Measurements from ENCODE around the gene KLHL22.

- TF ChIP-seq CTCF (IDR thresholded peaks at IDR 0.05; ENCODE audit: low read length) (no peak), EZH2 (IDR thresholded peaks at IDR 0.05; ENCODE audit: borderline replicate concordance, low read length) (no peak)
These were observed 55.5 kb downstream of the KLHL22 start for GRCh38 chr22:20439928-20440575.

All from OCI-LY1 (cell line).